Fibroblast of upper back skin (primary cell): Measurements from ENCODE around the gene TADA2B.

ENCODE experiments used
- DNase-seq: peaks from one replicate; pipeline ENCODE4 v3.0.0-alpha.2; 2013

TADA2B gene

DNA sequence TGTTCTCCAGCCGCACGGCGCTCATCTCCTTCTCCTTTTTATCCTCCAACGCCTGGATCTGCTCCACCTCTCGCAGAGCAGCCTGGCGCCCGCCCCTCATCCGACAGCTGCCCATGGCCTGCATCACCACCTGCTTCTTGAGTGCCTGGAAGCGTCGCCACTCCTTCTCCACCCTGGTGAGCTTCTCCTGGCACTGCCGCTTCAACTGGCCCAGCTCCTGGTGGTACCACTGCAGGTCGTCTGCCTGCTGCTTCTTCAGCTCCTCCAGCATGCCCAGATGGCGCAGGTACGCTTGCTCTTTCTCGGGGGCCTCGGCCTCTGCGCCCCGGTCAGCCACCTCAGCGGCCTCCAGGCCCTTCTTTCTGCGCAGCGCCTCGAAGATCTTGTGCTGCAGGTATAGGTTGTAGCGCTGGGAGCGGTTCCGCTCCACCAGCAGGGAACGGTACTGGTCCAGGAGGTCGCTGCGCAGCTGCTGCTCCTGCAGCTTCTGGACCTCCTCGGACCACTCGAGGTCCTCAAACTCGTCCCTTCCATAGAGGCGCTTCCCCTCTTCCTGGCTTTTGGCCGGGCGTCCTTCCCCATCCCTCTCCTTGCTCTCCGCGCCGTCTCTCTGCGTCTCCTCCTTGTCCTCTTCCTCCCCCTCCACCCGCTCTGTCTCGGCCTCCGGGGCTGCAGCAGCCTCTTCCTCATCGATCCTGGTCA lies 1.2 kb upstream of the TADA2B start:
- no peak for DNase-seq

DNA sequence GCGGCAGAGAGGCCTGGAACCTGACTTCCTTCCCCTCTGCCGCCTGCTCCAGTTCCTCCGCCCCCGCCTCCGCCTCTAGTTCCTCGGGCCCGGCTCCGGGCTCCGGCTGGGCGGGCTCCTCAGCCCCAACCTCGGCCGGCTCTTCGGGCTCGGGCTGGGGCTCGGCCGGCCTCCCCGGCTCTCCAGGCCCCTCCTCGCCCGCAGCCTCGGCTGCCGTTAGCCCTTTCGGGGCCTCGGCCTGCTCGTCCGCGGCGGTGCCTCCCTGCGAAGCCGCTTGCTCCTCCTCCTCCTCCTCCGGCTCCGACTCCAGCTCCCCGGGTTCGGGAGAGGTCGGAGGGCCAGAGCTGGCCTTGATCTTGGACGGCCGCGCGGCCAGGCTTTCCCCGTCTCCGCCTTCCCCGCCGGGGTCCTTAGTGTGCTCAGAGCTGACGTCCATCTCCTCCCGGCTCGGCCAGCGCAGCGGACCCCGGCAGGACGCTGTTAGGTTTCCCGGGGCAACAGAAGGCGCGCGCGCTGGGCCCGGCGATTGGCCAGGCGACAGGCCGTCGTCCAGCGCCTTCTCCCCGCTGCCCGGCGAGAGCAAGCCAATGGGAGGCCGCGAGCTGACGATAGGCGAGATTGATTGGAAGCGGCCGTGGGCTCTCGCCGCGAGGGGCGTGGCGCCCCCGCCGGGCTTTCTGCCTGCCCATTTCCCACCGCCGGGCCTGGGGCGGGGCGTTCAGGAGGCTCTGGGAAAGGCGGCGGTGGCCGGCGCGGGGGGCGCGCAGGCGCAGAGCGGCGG lies 479 bp upstream of the TADA2B start:
- peak; percentile 98 for DNase-seq

DNA sequence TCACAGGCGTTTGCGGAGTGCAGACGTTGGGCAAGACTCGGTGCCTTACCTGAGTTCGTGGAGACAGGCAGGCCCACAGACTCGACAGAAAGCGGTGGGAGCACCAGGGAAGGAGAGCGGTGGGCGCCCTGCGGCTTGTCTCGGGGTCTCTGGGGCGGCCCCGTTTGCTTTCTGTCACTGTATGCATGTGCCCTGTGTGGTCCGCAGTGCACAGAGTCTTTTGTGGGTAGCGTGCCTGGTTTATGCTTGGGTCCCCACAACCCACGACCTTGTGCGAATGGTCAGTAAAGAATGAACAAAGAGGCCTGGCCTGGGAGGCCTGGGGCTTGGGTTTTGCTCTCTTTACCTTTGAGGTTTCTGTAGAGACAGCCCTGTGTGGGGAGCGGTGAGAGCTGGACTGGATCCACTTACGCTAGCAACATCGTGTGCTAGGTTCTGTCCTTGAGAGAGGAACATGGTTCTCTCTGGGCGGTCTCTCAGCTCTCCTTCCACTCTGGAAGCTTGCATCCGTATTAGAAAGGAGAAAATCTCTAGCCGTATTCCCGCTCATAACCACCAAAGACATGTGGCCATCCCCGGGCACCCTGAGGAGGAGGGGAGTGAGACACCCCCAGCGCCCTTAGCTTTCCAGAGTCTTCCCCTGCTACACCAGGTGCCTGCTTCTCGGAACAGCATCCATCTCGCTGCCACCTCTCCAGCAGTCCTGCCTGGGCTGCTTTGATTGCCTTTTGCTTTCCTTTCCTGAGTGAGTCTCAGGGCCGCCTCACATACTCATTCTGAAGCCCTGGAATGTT lies 1.2 kb downstream of the TADA2B start:
- no peak for DNase-seq

DNA sequence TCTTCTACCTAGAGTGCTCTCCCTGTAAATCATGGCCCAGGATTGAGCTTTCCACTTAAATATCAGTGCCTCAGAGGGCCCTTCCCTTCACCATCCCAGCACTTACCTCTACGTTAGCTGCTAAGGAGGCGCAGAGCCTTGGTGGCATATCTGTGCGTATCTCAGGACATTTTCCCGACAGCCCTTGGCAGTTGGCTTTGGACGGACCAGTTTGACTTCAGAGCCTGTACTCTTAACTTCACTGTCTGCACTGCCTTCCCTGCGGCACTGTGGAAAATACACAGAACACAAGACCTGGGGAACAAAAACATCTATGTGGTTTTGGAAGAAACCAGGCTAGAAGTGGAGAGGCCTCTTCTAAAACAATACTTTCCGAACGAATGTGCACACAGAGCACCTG lies 2.4 kb downstream of the TADA2B start:
- DNase-seq = no peak

DNA sequence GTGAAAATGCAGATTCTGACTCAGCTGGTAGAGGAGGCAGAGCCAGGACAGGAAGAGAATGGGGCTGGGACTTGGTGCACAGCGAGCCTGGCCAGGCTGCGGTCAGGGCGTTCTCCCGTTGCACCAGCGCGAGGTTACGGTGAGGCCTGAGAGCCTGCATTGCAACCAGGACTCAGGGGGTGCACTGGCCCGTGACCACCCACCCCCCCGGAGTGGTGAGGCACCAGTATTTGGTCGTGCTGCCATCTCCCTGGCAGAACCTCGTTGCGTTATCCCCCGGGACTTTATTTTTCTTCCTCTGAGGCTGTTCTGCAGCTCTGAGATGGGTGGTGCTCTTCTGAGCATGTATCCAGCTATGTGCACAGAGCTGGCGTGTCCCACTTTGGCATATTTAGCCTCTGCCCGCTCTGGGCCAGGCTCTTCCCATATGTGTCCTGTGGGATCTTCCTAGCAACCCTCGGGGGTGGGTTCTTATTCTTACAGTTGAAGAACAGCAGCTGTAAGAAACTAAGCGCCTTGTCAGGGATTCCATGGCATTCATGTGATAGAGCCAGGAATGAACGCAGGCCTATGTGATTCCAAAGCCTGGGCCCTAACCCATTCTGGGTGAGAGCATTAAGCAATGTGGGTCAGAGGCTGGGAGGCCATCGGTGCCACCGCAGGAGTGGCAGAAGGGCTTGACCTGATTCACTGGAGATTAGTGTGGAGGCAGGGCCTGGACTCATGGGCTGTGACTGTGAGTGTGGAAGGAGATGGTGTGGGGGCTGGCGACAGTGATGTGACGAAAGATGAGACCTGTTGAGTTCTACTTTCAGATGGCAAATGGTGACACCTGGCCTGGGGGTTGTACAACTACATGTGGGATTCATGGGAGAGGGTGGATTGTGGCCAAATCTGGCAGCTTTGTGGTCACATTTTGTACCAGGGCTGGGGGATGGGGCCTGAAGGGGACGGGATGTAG lies 3.1 kb downstream of the TADA2B start:
- no peak for DNase-seq

DNA sequence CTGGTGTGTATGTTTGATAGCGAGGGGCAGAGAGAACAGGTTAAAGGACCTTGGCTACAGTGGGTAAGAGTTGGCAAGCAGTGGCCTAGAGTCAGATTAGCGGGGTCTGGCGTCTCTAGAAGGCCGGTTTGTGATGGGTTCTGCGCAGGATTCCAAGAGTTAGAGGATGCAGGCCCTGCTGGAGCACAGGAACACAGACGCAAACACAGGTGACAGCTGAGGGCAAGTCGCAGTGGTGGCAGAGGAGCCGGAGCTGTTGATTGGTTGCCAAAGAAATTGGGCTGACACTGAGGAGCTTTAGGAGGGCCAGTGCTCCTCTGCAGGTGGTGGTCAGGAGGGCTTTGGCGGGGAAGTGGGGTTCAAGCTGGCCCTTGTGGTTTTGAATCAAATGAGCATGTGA lies 3.8 kb downstream of the TADA2B start:
- no peak for DNase-seq

DNA sequence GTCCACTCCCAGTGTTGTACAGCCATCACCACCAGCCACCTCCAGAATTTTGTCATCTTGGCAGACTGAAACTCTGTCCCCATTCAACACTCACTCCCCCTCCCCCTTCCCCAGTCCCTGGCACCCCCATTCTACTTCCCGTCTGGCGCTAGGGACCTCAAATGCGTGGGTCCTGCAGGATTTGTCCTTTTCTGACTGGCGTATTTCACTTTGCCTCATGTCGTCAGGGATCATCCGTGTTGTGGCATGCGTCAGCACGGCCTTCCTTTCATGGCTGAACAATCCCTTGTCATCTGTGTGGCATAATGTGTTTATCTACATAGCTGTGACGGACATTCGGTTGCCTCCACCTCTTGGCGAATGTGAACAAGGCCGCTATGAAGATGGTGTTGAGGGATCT lies 5.5 kb downstream of the TADA2B start:
- no peak for DNase-seq

DNA sequence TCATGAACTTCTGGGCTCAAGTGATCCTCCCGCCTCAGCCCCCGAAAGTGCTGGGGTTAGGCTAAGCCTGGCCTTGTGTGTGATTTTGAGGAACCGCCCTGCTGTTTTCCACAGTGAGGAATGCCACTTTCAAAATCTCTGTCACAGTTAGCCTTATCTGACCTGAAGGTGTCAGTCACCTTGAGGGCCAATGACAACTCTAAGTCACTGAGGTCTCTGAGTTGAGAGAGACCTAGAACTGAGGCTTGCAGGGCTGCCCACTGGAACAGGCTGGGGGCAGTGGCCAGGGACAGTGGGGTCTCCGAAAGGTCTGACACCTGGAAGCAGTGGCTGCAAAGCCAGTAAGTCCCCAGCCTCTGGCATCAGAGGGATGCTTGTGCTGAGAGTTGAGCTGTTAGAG lies 6.1 kb downstream of the TADA2B start:
- DNase-seq = no peak

DNA sequence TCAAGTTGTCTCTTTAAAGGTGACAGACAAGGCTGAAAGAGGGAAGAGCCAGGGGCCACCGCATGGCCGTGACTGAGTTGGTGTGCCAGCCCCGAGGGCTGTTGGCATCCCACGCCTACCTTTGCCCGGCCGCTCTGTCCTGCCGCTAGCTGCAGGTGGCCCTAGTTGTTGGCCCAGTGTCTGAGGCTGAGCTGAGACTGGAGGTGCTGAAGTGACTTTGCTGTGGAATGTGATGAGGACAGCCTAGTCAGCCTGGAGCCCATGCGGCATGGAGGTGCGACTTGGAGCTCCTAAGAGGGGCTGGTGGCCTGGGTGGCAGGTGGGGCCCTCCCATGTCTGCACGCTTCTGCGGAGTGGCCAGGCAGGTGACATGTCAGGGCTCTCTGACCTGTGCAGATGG lies 6.6 kb downstream of the TADA2B start:
- DNase-seq = no peak

DNA sequence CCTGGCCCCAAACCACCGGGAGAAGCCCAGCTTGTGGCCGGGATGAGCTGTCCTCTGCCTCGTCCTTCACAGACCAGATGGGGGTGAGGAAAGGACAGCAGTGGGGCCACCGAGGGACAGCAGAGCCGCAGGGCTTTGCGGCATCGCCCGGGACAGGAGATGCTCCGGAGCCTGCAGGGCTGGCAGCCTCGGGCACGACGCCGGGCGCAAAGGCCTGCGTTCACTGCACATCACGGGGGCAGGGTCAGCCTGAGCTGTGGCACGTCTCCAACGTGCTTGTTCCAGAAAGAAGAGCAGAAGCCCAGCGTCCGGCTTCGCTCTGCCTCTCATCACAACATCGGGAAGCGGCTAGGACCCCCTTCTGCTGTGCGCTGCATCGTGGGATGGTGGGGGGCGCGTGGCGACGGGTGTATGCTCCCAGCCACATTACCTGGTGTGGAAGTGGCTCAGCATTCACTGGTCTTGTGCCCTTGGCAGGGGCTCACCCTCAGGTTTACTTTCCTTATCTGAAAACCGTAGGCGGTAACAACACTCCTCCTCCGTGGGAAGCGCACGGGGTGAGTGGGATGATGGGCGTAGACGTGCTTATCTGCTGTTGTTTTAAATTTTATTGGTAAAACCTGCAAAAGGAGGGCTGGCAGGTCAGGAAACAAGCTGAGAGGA lies 7.4 kb downstream of the TADA2B start:
- no peak for DNase-seq

DNA sequence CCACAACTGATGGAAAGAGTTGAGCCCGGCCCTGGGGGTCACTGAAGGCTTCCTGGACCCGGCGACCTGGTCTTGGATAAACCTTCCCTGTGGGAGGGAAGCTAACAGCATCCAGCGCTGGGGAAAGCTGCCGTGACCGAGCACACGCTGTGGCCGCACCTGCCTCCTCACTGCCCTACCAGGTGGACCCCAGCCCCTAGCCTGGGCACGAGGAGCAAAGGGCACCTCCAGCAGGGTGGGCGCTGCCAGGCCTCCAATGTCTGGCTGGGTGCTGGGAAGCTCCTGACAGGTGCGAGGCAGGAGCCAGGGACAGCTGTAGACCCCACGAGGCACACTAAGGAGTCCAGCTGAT lies 7.9 kb downstream of the TADA2B start:
- no peak for DNase-seq

DNA sequence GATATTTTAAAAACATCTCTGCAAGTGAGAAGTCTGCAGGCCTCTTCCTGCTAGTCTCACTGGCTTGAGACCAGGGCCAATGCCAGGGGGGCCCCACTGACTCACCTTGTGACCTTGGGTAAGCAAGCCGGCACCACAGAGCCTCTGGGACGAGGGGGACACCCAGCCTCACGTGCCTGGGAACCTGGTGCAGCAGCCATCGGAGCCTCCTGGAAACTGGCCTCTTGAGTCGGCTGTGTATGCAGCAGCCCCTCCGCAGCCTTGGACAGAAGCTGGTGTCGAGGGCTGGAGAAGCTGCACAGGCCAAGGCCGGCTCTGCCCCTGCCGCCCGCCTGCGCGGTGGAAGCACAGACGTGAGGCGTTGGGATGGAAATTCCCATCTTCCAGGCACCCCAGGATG lies 8.7 kb downstream of the TADA2B start:
- DNase-seq = no peak

DNA sequence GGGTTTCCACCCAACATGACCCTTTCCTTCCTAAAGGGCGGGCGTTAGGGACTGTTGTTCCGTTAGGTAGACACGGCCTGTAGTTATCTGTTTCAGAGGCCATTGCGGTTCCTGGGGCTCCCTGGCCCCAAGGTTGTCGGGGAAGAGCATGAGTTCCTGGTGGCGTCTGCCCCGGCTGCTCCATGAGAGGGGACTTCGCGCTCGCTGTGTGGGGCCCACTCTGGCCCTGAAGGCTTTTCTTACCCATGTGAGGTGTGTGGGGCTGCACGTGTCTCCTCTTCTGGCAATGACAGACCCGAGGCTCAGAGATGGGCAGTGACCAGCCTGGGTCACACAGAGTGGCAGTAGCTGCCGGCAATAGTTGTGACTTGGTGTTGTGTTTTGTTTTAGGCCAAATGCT lies 9.1 kb downstream of the TADA2B start:
- no peak for DNase-seq

DNA sequence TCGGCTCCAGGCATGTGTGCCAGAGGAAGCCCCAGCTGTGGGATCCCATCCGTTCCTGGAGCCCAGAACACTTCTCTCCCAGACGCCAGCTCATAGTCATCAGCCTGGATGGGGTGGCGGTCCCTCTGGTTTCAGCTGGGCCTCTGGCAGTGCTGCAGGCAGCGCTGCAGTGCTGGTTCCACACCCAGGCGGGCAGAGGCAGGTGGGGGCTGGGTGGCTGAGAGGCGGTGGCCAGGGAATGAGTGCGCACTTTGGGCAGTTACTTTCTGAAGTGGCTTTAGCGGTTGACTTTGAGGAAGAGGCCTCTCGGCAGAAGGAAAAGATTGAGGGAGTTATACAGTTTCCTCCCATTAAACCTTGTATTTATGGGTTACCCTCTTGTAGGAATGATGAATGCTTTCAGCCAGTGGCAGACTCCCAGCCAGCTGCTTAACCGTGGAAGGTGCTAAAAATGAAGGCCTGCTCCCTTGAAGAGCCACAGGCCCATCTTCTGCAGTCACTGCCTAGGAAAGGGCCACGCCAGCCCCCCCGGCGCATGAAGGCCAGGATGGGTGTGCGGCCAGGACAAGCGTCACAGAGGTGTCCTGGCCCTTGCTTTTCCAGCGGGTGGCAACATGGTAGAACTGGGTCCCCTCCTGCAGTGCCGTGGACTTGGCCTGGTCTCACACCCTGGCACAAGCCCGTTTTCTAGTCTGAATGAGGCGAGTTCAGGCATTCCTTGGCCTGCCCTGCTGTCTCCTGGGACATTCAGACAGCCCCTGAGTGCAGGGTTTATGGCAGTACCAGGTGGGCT lies 9.9 kb downstream of the TADA2B start:
- no peak for DNase-seq

DNA sequence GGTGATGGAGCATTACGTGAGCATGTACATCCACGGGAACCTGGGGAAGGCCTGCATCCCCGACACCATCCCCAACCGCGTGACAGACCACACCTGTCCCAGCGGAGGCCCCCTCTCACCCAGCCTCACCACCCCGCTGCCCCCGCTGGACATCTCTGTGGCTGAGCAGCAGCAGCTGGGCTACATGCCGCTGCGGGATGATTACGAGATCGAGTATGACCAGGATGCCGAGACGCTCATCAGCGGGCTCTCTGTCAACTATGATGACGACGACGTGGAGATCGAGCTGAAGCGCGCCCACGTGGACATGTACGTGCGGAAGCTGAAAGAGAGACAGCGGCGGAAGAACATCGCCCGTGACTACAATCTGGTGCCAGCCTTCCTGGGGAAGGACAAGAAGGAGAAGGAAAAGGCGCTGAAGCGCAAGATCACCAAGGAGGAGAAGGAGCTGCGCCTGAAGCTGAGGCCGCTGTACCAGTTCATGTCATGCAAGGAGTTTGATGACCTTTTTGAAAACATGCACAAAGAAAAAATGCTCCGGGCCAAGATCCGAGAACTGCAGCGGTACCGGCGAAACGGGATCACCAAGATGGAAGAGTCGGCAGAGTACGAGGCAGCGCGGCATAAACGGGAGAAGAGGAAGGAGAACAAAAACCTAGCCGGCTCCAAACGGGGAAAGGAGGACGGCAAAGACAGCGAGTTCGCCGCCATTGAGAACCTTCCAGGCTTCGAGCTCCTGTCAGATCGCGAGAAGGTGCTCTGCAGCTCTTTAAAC lies 11.1 kb downstream of the TADA2B start:
- no peak for DNase-seq

DNA sequence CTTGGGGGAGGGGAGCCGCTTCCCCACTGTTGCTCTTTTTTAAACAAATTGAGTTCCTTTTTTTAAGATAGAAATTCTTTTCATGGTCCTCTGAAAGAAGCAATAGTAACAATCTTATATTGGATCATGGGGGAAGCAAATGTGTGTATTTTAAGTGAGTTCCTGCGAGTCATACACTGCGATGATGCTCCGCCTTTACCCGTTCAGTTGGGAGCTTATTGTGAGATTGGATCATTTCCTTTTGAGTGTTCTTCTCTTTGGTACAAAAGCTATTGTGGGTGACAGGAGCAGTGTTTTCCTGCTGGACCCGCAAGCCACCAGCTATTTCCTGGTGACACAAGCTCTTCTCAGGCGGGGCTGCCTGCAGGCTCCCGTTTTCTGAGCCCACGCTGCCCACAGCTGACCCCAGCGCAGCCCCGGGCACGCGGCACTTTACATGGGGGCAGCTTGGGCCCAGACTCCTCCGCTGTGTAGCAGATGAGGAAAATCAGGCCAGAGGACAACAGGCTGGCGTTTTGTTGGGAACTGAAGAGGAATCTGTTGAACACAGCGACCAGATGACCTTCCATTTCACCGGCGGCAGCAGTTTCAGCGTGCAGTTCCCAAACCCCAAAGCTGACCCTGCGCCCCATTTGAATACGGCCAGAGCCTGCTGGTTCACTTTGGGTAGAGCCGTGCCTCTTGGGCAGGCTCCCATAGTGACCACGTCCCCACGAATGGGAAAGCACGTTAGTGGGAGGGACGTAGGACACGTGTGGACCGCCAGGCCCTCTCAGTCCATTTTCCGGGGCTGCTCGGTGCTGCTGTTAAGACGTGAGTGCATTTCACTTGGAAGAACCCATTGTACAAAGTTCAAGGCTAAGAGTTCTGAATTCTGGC lies 12.2 kb downstream of the TADA2B start:
- no peak for DNase-seq

DNA sequence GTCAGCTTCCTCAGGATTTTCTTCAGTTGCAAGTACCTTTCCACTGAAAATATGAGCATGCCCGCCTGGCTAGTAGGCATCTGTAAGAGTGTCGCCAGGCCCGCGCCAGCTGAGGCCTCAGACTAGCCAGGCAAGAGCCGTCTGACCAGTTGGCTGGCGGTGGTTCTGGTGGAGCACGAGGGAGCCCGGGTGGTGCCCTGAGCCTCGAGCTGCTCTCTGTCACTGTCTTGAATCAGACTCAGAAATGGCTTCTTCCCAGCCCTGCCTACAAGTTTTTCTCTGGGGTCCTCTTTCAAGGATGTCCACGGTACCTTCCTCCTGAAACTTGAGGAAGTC lies 12.8 kb downstream of the TADA2B start:
- DNase-seq = no peak

DNA sequence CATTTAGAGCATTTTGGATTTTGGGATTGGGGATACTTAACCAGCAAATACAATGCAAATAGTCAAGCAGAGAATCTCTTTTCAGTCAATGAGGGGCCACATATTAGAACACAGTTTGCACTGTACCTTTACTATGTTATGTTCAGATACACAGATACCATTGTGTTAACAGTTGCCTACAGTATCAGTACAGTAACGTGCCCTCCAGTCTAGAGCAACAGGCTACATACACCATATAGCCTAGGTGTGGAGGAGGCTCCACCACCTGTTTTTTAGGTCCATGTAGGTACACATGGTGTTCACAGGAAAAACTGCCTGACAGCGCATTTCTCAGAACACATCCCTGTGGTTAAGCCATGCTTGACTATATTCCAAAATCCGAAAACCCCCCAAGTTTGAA lies 15.6 kb downstream of the TADA2B start:
- no peak for DNase-seq

DNA sequence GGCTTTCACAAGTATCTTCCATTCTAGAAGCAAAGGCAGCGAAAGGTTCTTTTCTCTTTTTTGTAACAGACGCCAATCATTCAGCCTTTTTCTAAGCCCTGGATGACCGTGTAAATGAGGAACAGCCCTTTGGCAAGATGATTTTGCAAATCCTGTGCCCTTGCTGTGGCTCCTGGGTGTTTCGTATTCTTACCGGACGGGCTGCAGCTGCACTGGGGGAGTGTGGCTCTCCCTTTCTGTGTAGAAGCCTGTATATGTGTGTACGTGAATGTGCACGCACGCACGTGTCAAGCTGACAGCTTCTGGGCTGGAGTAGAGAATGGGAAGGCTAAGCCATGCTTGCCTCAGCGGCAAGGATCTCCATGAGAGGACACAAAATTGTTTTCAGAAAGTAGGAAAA lies 16.5 kb downstream of the TADA2B start:
- DNase-seq = no peak
